Spleen (tissue), 11 donors: Measurements from ENCODE around the gene MTMR10. TPM values are rescaled to one million over a fixed set of nuclear protein-coding genes. Genes with fewer than 3 reads are reported as not detected.
A peak's percentile ranks its signal among the peaks of the same experiment; 100 is the strongest.

Experiments
- DNase-seq: peaks from one replicate; pipeline ENCODE4 v3.0.0-alpha.2; 2020
- H3K27ac ChIP-seq, 8 donors: fragments of 200-600 bp; sonication (generic) in 7 of 8; 1 replicate in 4 of 8; 2 replicates in 4 of 8; pipeline versions ENCODE4 v1.5.0 to v1.8.0; 2016 to 2021; ENCODE audit warnings: inconsistent platforms in 4 of 8, mild to moderate bottlenecking in 4 of 8, moderate library complexity in 1 of 8
- H3K27me3 ChIP-seq, 7 donors: fragments of 200-600 bp; sonication (generic) in 6 of 7; replicated peaks in 1 of 7; 1 replicate in 4 of 7; 2 replicates in 3 of 7; pipeline versions ENCODE4 v1.5.0 to v1.8.0; 2016 to 2021; ENCODE audit warnings: inconsistent platforms in 3 of 7, mild to moderate bottlenecking in 1 of 7
- H3K36me3 ChIP-seq, 6 donors: fragments of 200-600 bp; sonication (generic) in 5 of 6; 1 replicate in 4 of 6; 2 replicates in 2 of 6; pipeline versions ENCODE4 v1.5.0 to v1.8.0; 2016 to 2021; ENCODE audit warnings: inconsistent platforms in 2 of 6
- H3K4me1 ChIP-seq, 6 donors: fragments of 200-600 bp; sonication (generic) in 5 of 6; 1 replicate in 3 of 6; 2 replicates in 3 of 6; pipeline versions ENCODE4 v1.5.0 to v1.8.0; 2016 to 2021; ENCODE audit warnings: inconsistent platforms in 3 of 6
- H3K4me3 ChIP-seq, 8 donors: fragments of 200-600 bp; sonication (generic) in 7 of 8; 1 replicate in 4 of 8; 2 replicates in 4 of 8; pipeline versions ENCODE4 v1.5.0 to v1.8.0; 2016 to 2021; ENCODE audit warnings: inconsistent platforms in 4 of 8, mild to moderate bottlenecking in 4 of 8, moderate library complexity in 2 of 8
- H3K9me3 ChIP-seq, 8 donors: fragments of 200-600 bp; sonication (generic) in 7 of 8; 1 replicate in 4 of 8; 2 replicates in 4 of 8; pipeline versions ENCODE4 v1.5.0 to v1.8.0; 2016 to 2021; ENCODE audit warnings: inconsistent platforms in 4 of 8
- POLR2A ChIP-seq, 3 donors: fragments of 450-650 bp; IDR thresholded peaks; one replicate each; pipeline ENCODE4 v1.5.1; 2017; ENCODE audit warnings: antibody characterized with exemption in 3 of 3, mild to moderate bottlenecking in 1 of 3
- POLR2AphosphoS5 ChIP-seq, 3 donors: sonication (generic); formaldehyde crosslinking; IDR thresholded peaks; one replicate each; pipeline ENCODE4 v1.5.1; 2017; ENCODE audit warnings: antibody characterized with exemption in 3 of 3
- WGBS, 5 donors: extraction: QIAGEN DNeasy Blood & Tissue Kit in 3 of 5; methylation state at CpG; one replicate each; pipeline versions ENCODE4 v1.1.5 to v1.1.7; 2013 to 2018; 5-methylcytosine and 5-hydroxymethylcytosine counted together
- intact Hi-C: fragments of 100-400 bp; cut with DNase I; formaldehyde crosslinking; loops from one replicate; pipeline ENCODE4 v1.15.0; 2023; ENCODE audit warnings: low total_unique reads
- polyA plus RNA-seq, 3 donors: library from polyadenylated mRNA; stranded (reverse); fragments of 200-250 nt; gene quantifications; one replicate each; pipeline ENCODE4 v1.2.1, GENCODE V29; 2013
- total RNA-seq, 7 donors: library from RNA; depleted of rRNA in 3 of 7; stranded (reverse); fragments of >200 nt in 3 of 7; fragmentation: NEBNext Ultra II Directional in 4 of 7; extraction: Animal tissue kit (Norgen Biotek cat#: 25700) in 4 of 7; gene quantifications; one replicate each; pipeline versions ENCODE4 v1.1.0 to v1.2.1, GENCODE V29; 2016 to 2021
- TF ChIP-seq, protein P1 (sequence below), 11 experiments: fragments of 200-600 bp in 7 of 11; fragments of 450-650 bp in 4 of 11; sonication (generic) in 4 of 11; IDR thresholded peaks in 8 of 11; conservative IDR thresholded peaks in 3 of 11; 1 replicate in 7 of 11; 2 replicates in 4 of 11; pipeline versions ENCODE4 v1.4.0 to v1.8.0; 2016 to 2021; ENCODE audit warnings: antibody characterized with exemption in 11 of 11, inconsistent platforms in 4 of 11, mild to moderate bottlenecking in 1 of 11
- donor health status: healthy with polysubstance abuse.
- donor health status: DM: no; HTN: no; CAD: no; lungs with moderate emphysema.
- donor health status: DM: no; HTN: no; CAD: no.
- donor health status: Bipolar disorder and iron deficiency.
- donor health status: healthy.
- donor health status: DM: no; HTN: no; CAD: no.
- donor health status: DM: yes; HTN: yes; CAD: no.

The MTMR10 gene
- total and polyA plus RNA-seq, 10 donors = 8.2 to 67.9 (median 48.3) TPM

DNA sequence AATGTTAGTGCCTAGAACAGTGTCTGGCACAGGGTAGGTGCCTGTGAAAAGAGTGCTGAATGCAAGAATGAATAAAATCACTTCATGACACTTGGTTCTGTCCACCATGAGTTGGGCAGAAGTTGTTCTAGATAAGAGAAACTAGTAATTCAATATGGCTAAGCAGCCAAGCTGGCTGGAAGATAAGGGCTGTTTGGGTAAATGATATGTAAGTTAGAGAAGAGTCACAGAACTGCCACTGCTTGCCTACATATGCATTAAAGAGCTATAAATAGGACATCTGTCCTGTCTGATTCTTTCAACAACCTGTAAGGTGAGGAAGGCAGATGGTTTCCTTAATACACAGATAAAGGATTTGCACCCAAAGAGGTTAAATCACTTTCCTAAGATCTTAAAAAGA is 13.1 kb downstream of the MTMR10 start:
- H3K36me3 ChIP-seq = peaks cover 0 to 80% (median 21%) of the 10 kb centered on the region in 6 donors
- no peak for TF ChIP-seq POLR2A (IDR thresholded peaks at IDR 0.05)
- no peaks in the 10 kb centered on the region for H3K27me3 ChIP-seq
- peak overlapping the region in 1 of 8 donors; percentile 81 for H3K27ac ChIP-seq
- DNase-seq = no peak
- peaks cover 0 to 100% (median 59%) of the 10 kb centered on the region in 6 donors for H3K4me1 ChIP-seq
- no peaks in the 10 kb centered on the region for H3K9me3 ChIP-seq
- intact Hi-C loops = no loop called here
- H3K4me3 ChIP-seq = no peak overlapping the region

DNA sequence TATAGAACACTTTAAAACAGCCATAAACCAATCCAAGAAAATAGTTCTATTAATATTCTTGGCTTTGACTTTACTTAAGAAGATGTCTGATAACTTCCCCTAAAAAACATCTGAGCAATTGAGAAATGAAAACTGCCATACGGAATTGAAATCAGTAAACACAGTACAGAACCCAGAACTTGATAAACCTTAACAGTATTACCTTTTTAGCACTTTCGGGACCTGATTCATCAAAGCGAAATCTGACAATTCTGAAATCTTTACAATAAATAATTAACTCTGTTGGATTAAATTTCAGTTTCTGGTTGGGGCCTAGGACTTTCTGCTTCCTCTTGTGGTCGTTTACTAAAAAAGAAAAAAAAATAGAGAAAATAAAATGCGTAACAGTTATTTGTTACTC is 17.3 kb downstream of the MTMR10 start:
- no peak for DNase-seq
- Histone ChIP-seq H3K9me3 (no peaks in the 10 kb centered on the region), H3K36me3 (peaks cover 0 to 86% (median 33%) of the 10 kb centered on the region in 6 donors), H3K4me3 (no peak overlapping the region), H3K27me3 (no peaks in the 10 kb centered on the region), H3K4me1 (peaks cover 0 to 93% (median 30%) of the 10 kb centered on the region in 6 donors), H3K27ac (peak overlapping the region in 1 of 8 donors; percentile 9)
- WGBS, 5 donors = 61 to 75% (median 69%) methylated on average over 5 of the region's 5 CpGs
- TF ChIP-seq, protein P1, sequence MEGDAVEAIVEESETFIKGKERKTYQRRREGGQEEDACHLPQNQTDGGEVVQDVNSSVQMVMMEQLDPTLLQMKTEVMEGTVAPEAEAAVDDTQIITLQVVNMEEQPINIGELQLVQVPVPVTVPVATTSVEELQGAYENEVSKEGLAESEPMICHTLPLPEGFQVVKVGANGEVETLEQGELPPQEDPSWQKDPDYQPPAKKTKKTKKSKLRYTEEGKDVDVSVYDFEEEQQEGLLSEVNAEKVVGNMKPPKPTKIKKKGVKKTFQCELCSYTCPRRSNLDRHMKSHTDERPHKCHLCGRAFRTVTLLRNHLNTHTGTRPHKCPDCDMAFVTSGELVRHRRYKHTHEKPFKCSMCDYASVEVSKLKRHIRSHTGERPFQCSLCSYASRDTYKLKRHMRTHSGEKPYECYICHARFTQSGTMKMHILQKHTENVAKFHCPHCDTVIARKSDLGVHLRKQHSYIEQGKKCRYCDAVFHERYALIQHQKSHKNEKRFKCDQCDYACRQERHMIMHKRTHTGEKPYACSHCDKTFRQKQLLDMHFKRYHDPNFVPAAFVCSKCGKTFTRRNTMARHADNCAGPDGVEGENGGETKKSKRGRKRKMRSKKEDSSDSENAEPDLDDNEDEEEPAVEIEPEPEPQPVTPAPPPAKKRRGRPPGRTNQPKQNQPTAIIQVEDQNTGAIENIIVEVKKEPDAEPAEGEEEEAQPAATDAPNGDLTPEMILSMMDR (IDR thresholded peaks at IDR 0.05 in 8 of 11, conservative IDR thresholded peaks at IDR 0.05 in 3 of 11) = no peak
- TF ChIP-seq POLR2A (IDR thresholded peaks at IDR 0.05) = no peak
- TF ChIP-seq POLR2AphosphoS5 (IDR thresholded peaks at IDR 0.05) = no peak
- intact Hi-C loops = no loop called here

- intact Hi-C loops = no loop called here
- TF ChIP-seq, protein P1 (IDR thresholded peaks at IDR 0.05 in 8 of 11, conservative IDR thresholded peaks at IDR 0.05 in 3 of 11) = no peak
- TF ChIP-seq POLR2AphosphoS5 (IDR thresholded peaks at IDR 0.05) = no peak
- H3K9me3 ChIP-seq = no peaks in the 10 kb centered on the region
- H3K27ac ChIP-seq = no peak overlapping the region
- WGBS, 5 donors = 94 to 98% (median 97%) methylated on average over 4 of the region's 4 CpGs
- peaks cover 0 to 93% (median 28%) of the 10 kb centered on the region in 6 donors for H3K4me1 ChIP-seq
- no peaks in the 10 kb centered on the region for H3K27me3 ChIP-seq
- no peak overlapping the region for H3K4me3 ChIP-seq
- DNase-seq = no peak
- H3K36me3 ChIP-seq = peaks cover 0 to 92% (median 33%) of the 10 kb centered on the region in 6 donors
Measured at GRCh38 chr15:30973379-30973778, 18.0 kb downstream of the MTMR10 start.

GRCh38 chr15:30969724-30970123 is 21.7 kb downstream of the MTMR10 start:
- no peak for DNase-seq
- Histone ChIP-seq H3K36me3 (peaks cover 0 to 96% (median 40%) of the 10 kb centered on the region in 6 donors), H3K27me3 (no peaks in the 10 kb centered on the region), H3K9me3 (no peaks in the 10 kb centered on the region), H3K4me3 (no peak overlapping the region), H3K27ac (no peak overlapping the region), H3K4me1 (peaks cover 0 to 58% (median 9%) of the 10 kb centered on the region in 6 donors)
- intact Hi-C loops = no loop called here
- TF ChIP-seq POLR2A (IDR thresholded peaks at IDR 0.05) (no peak), POLR2AphosphoS5 (IDR thresholded peaks at IDR 0.05) (no peak)
- TF ChIP-seq, protein P1 (IDR thresholded peaks at IDR 0.05 in 8 of 11, conservative IDR thresholded peaks at IDR 0.05 in 3 of 11) = no peak
- WGBS, 5 donors = 95 to 98% (median 96%) methylated on average over 2 of the region's 2 CpGs

DNA sequence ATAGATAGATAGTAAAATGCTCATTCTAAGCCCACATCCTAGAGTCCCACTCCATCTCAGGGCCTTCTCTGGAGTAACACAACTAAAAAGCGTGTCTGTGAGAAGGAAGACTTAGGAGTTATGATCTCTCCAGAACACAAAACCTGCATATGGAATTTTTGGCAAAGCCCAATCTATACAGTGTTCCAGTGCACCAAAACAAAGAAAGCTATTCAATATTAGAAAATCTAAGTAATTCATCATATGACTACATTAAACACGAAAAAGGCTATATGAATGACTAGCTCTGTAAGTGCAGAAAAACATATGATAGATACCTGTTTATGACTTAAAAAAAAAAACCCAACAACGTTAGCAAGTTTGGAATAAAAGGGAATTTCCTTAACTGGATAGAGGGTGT is 27.7 kb downstream of the MTMR10 start:
- H3K27ac ChIP-seq = no peak overlapping the region
- no peaks in the 10 kb centered on the region for H3K27me3 ChIP-seq
- WGBS, 5 donors = 81 to 88% (median 83%) methylated on average over 3 of the region's 3 CpGs
- peaks cover 0 to 96% (median 45%) of the 10 kb centered on the region in 6 donors for H3K36me3 ChIP-seq
- no peaks in the 10 kb centered on the region for H3K9me3 ChIP-seq
- intact Hi-C loops = no loop called here
- DNase-seq = no peak
- H3K4me1 ChIP-seq = peaks cover 0 to 21% (median 4%) of the 10 kb centered on the region in 6 donors
- no peak for TF ChIP-seq POLR2A (IDR thresholded peaks at IDR 0.05)
- TF ChIP-seq, protein P1 (IDR thresholded peaks at IDR 0.05 in 8 of 11, conservative IDR thresholded peaks at IDR 0.05 in 3 of 11) = no peak
- no peak for TF ChIP-seq POLR2AphosphoS5 (IDR thresholded peaks at IDR 0.05)
- H3K4me3 ChIP-seq = no peak overlapping the region
